ENCODE measurements around the gene CEP55.

The CEP55 gene

GRCh38 chr10:93482145-93482834 is 14.1 kb upstream of the CEP55 start, which contains the start of gene MYOF:
TSS of gene MYOF (minus strand) at chr10:93482334. CDS start at chr10:93482194, 140 bp downstream.
- Histone ChIP-seq H3K4me1 (ENCODE audit: control insufficient read depth in 5 of 5, insufficient read depth in 5 of 5, low read length in 5 of 5) (peaks cover 1 to 28% (median 16%) of the 10 kb centered on the region in 5 donors), H3K36me3 (ENCODE audit: control insufficient read depth in 5 of 5, insufficient read depth in 5 of 5, low read length in 5 of 5) (no peaks in the 10 kb centered on the region), H3K9ac (ENCODE audit: low read length in 5 of 5) (peak within 1 kb of the TSS; percentile 85 to 94 (median 89)), H3K27me3 (ENCODE audit: control insufficient read depth in 5 of 5, insufficient read depth in 4 of 5, low read length in 5 of 5) (no peaks in the 10 kb centered on the region), H3K27ac (ENCODE audit: low read depth, low read length) (peak within 1 kb of the TSS; percentile 99), H3K4me3 (ENCODE audit: low read depth in 1 of 5, low read length in 5 of 5) (peak within 1 kb of the TSS; percentile 75 to 97 (median 87)), H3K9me3 (ENCODE audit: control insufficient read depth in 5 of 5, low read length in 5 of 5) (no peaks in the 10 kb centered on the region)

GRCh38 chr10:93485690-93486089 is 10.7 kb upstream of the CEP55 start:
- Histone ChIP-seq H3K9me3 (ENCODE audit: control insufficient read depth in 5 of 5, low read length in 5 of 5) (no peaks in the 10 kb centered on the region), H3K36me3 (ENCODE audit: control insufficient read depth in 5 of 5, insufficient read depth in 5 of 5, low read length in 5 of 5) (no peaks in the 10 kb centered on the region), H3K4me3 (ENCODE audit: low read depth in 1 of 5, low read length in 5 of 5) (no peak overlapping the region), H3K27ac (ENCODE audit: low read depth, low read length) (no peak overlapping the region), H3K9ac (ENCODE audit: low read length in 5 of 5) (no peak overlapping the region), H3K27me3 (ENCODE audit: control insufficient read depth in 5 of 5, insufficient read depth in 4 of 5, low read length in 5 of 5) (no peaks in the 10 kb centered on the region), H3K4me1 (ENCODE audit: control insufficient read depth in 5 of 5, insufficient read depth in 5 of 5, low read length in 5 of 5) (peaks cover 1 to 17% (median 8%) of the 10 kb centered on the region in 5 donors)

GRCh38 chr10:93488956-93489528 is 7.4 kb upstream of the CEP55 start:
- H3K9ac ChIP-seq (ENCODE audit: low read length in 5 of 5) = no peak overlapping the region

GRCh38 chr10:93491602-93492121 is 4.8 kb upstream of the CEP55 start:
- no peaks in the 10 kb centered on the region for H3K36me3 ChIP-seq (ENCODE audit: control insufficient read depth in 5 of 5, insufficient read depth in 5 of 5, low read length in 5 of 5)
- H3K9me3 ChIP-seq (ENCODE audit: control insufficient read depth in 5 of 5, low read length in 5 of 5) = no peaks in the 10 kb centered on the region
- no peak overlapping the region for H3K27ac ChIP-seq (ENCODE audit: low read depth, low read length)
- H3K4me3 ChIP-seq (ENCODE audit: low read depth in 1 of 5, low read length in 5 of 5) = no peak overlapping the region
- H3K9ac ChIP-seq (ENCODE audit: low read length in 5 of 5) = no peak overlapping the region
- peaks cover 0 to 9% (median 7%) of the 10 kb centered on the region in 5 donors for H3K4me1 ChIP-seq (ENCODE audit: control insufficient read depth in 5 of 5, insufficient read depth in 5 of 5, low read length in 5 of 5)
- H3K27me3 ChIP-seq (ENCODE audit: control insufficient read depth in 5 of 5, insufficient read depth in 4 of 5, low read length in 5 of 5) = no peaks in the 10 kb centered on the region

More at GRCh38 chr10:93488956-93489528, 7.4 kb upstream of the CEP55 start:
- Histone ChIP-seq H3K4me3 (ENCODE audit: low read depth in 1 of 5, low read length in 5 of 5) (no peak overlapping the region), H3K27ac (ENCODE audit: low read depth, low read length) (no peak overlapping the region), H3K4me1 (ENCODE audit: control insufficient read depth in 5 of 5, insufficient read depth in 5 of 5, low read length in 5 of 5) (no peaks in the 10 kb centered on the region), H3K27me3 (ENCODE audit: control insufficient read depth in 5 of 5, insufficient read depth in 4 of 5, low read length in 5 of 5) (no peaks in the 10 kb centered on the region), H3K36me3 (ENCODE audit: control insufficient read depth in 5 of 5, insufficient read depth in 5 of 5, low read length in 5 of 5) (no peaks in the 10 kb centered on the region), H3K9me3 (ENCODE audit: control insufficient read depth in 5 of 5, low read length in 5 of 5) (no peaks in the 10 kb centered on the region)

GRCh38 chr10:93493162-93493561 is 3.2 kb upstream of the CEP55 start:
- Histone ChIP-seq H3K4me1 (ENCODE audit: control insufficient read depth in 5 of 5, insufficient read depth in 5 of 5, low read length in 5 of 5) (peaks cover 0 to 13% (median 11%) of the 10 kb centered on the region in 5 donors), H3K9me3 (ENCODE audit: control insufficient read depth in 5 of 5, low read length in 5 of 5) (no peaks in the 10 kb centered on the region), H3K27me3 (ENCODE audit: control insufficient read depth in 5 of 5, insufficient read depth in 4 of 5, low read length in 5 of 5) (no peaks in the 10 kb centered on the region), H3K27ac (ENCODE audit: low read depth, low read length) (no peak overlapping the region), H3K4me3 (ENCODE audit: low read depth in 1 of 5, low read length in 5 of 5) (no peak overlapping the region), H3K9ac (ENCODE audit: low read length in 5 of 5) (no peak overlapping the region), H3K36me3 (ENCODE audit: control insufficient read depth in 5 of 5, insufficient read depth in 5 of 5, low read length in 5 of 5) (no peaks in the 10 kb centered on the region)

GRCh38 chr10:93494494-93494893 is 1.9 kb upstream of the CEP55 start:
- peaks cover 0 to 13% (median 11%) of the 10 kb centered on the region in 5 donors for H3K4me1 ChIP-seq (ENCODE audit: control insufficient read depth in 5 of 5, insufficient read depth in 5 of 5, low read length in 5 of 5)
- no peak overlapping the region for H3K9ac ChIP-seq (ENCODE audit: low read length in 5 of 5)
- H3K27ac ChIP-seq (ENCODE audit: low read depth, low read length) = no peak overlapping the region
- H3K9me3 ChIP-seq (ENCODE audit: control insufficient read depth in 5 of 5, low read length in 5 of 5) = no peaks in the 10 kb centered on the region
- H3K4me3 ChIP-seq (ENCODE audit: low read depth in 1 of 5, low read length in 5 of 5) = no peak overlapping the region
- no peaks in the 10 kb centered on the region for H3K27me3 ChIP-seq (ENCODE audit: control insufficient read depth in 5 of 5, insufficient read depth in 4 of 5, low read length in 5 of 5)
- no peaks in the 10 kb centered on the region for H3K36me3 ChIP-seq (ENCODE audit: control insufficient read depth in 5 of 5, insufficient read depth in 5 of 5, low read length in 5 of 5)

GRCh38 chr10:93495654-93496321 is 624 bp upstream of the CEP55 start:
- Histone ChIP-seq H3K4me1 (ENCODE audit: control insufficient read depth in 5 of 5, insufficient read depth in 5 of 5, low read length in 5 of 5) (peaks cover 0 to 13% (median 11%) of the 10 kb centered on the region in 5 donors), H3K36me3 (ENCODE audit: control insufficient read depth in 5 of 5, insufficient read depth in 5 of 5, low read length in 5 of 5) (no peaks in the 10 kb centered on the region), H3K9me3 (ENCODE audit: control insufficient read depth in 5 of 5, low read length in 5 of 5) (no peaks in the 10 kb centered on the region), H3K27ac (ENCODE audit: low read depth, low read length) (peak overlapping the region; percentile 62), H3K4me3 (ENCODE audit: low read depth in 1 of 5, low read length in 5 of 5) (peak overlapping the region; percentile 85 to 97 (median 94)), H3K9ac (ENCODE audit: low read length in 5 of 5) (peak overlapping the region; percentile 59 to 84 (median 73)), H3K27me3 (ENCODE audit: control insufficient read depth in 5 of 5, insufficient read depth in 4 of 5, low read length in 5 of 5) (no peaks in the 10 kb centered on the region)

- H3K9ac ChIP-seq (ENCODE audit: low read length in 5 of 5) = no peak overlapping the region
- no peak overlapping the region for H3K27ac ChIP-seq (ENCODE audit: low read depth, low read length)
- no peaks in the 10 kb centered on the region for H3K9me3 ChIP-seq (ENCODE audit: control insufficient read depth in 5 of 5, low read length in 5 of 5)
- H3K36me3 ChIP-seq (ENCODE audit: control insufficient read depth in 5 of 5, insufficient read depth in 5 of 5, low read length in 5 of 5) = no peaks in the 10 kb centered on the region
- peaks cover 2 to 13% (median 11%) of the 10 kb centered on the region in 5 donors for H3K4me1 ChIP-seq (ENCODE audit: control insufficient read depth in 5 of 5, insufficient read depth in 5 of 5, low read length in 5 of 5)
- no peak overlapping the region for H3K4me3 ChIP-seq (ENCODE audit: low read depth in 1 of 5, low read length in 5 of 5)
- H3K27me3 ChIP-seq (ENCODE audit: control insufficient read depth in 5 of 5, insufficient read depth in 4 of 5, low read length in 5 of 5) = no peaks in the 10 kb centered on the region
These were observed 1.8 kb downstream of the CEP55 start for GRCh38 chr10:93498166-93498565.

- Histone ChIP-seq H3K27me3 (ENCODE audit: control insufficient read depth in 5 of 5, insufficient read depth in 4 of 5, low read length in 5 of 5) (no peaks in the 10 kb centered on the region), H3K9ac (ENCODE audit: low read length in 5 of 5) (no peak overlapping the region), H3K4me3 (ENCODE audit: low read depth in 1 of 5, low read length in 5 of 5) (no peak overlapping the region), H3K4me1 (ENCODE audit: control insufficient read depth in 5 of 5, insufficient read depth in 5 of 5, low read length in 5 of 5) (peaks cover 2 to 4% (median 4%) of the 10 kb centered on the region in 5 donors), H3K36me3 (ENCODE audit: control insufficient read depth in 5 of 5, insufficient read depth in 5 of 5, low read length in 5 of 5) (no peaks in the 10 kb centered on the region), H3K9me3 (ENCODE audit: control insufficient read depth in 5 of 5, low read length in 5 of 5) (no peaks in the 10 kb centered on the region), H3K27ac (ENCODE audit: low read depth, low read length) (no peak overlapping the region)
These were observed 5.2 kb downstream of the CEP55 start for GRCh38 chr10:93501650-93502049.

GRCh38 chr10:93503075-93503474 is 6.7 kb downstream of the CEP55 start:
- Histone ChIP-seq H3K9me3 (ENCODE audit: control insufficient read depth in 5 of 5, low read length in 5 of 5) (no peaks in the 10 kb centered on the region), H3K4me1 (ENCODE audit: control insufficient read depth in 5 of 5, insufficient read depth in 5 of 5, low read length in 5 of 5) (peaks cover 0 to 2% (median 0%) of the 10 kb centered on the region in 5 donors), H3K36me3 (ENCODE audit: control insufficient read depth in 5 of 5, insufficient read depth in 5 of 5, low read length in 5 of 5) (no peaks in the 10 kb centered on the region), H3K9ac (ENCODE audit: low read length in 5 of 5) (no peak overlapping the region), H3K27me3 (ENCODE audit: control insufficient read depth in 5 of 5, insufficient read depth in 4 of 5, low read length in 5 of 5) (no peaks in the 10 kb centered on the region), H3K27ac (ENCODE audit: low read depth, low read length) (no peak overlapping the region), H3K4me3 (ENCODE audit: low read depth in 1 of 5, low read length in 5 of 5) (no peak overlapping the region)

Data from subcutaneous abdominal adipose tissue (tissue), 5 donors.